ENCODE measurements around the gene ADCY5.
"Not testable (repeated sequence)": the region's sequence is repeated elsewhere in the genome, so short reads cannot be mapped to it uniquely, and the experiment has no call there.

ADCY5 gene

GRCh38 chr3:123448536-123449101, at the start of gene ADCY5:
Gene ADCY5 (minus strand): TSS chr3:123449090. CDS start chr3:123448545, 545 bp downstream.
- H3K27ac ChIP-seq: no peak within 1 kb of the TSS
- no peak for DNase-seq (ENCODE audit: low read depth, low spot score)

- no peak overlapping the region for H3K27ac ChIP-seq
- DNase-seq (ENCODE audit: low read depth, low spot score): no peak
Measured at GRCh38 chr3:123493912-123494311, 45.0 kb upstream of the ADCY5 start.

- DNase-seq (ENCODE audit: low read depth, low spot score): no peak
- no peak overlapping the region for H3K27ac ChIP-seq
Measured at GRCh38 chr3:123491966-123492587, 43.2 kb upstream of the ADCY5 start.

GRCh38 chr3:123489400-123490004, 40.6 kb upstream of the ADCY5 start:
- DNase-seq (ENCODE audit: low read depth, low spot score): no peak
- no peak overlapping the region for H3K27ac ChIP-seq

GRCh38 chr3:123488645-123489347, 39.9 kb upstream of the ADCY5 start:
- no peak for DNase-seq (ENCODE audit: low read depth, low spot score)
- no peak overlapping the region for H3K27ac ChIP-seq

- H3K27ac ChIP-seq; DNase-seq (ENCODE audit: low read depth, low spot score): not testable (repeated sequence)
Measured at GRCh38 chr3:123487063-123487462, 38.2 kb upstream of the ADCY5 start.

- H3K27ac ChIP-seq: no peak overlapping the region
- no peak for DNase-seq (ENCODE audit: low read depth, low spot score)
Measured at GRCh38 chr3:123486460-123486859, 37.6 kb upstream of the ADCY5 start.

- DNase-seq (ENCODE audit: low read depth, low spot score): no peak
- H3K27ac ChIP-seq: no peak overlapping the region
Measured at GRCh38 chr3:123485551-123485950, 36.7 kb upstream of the ADCY5 start.

- H3K27ac ChIP-seq: no peak overlapping the region
- no peak for DNase-seq (ENCODE audit: low read depth, low spot score)
Measured at GRCh38 chr3:123483146-123483545, 34.3 kb upstream of the ADCY5 start.

GRCh38 chr3:123481722-123482457, 33.0 kb upstream of the ADCY5 start:
- no peak for DNase-seq (ENCODE audit: low read depth, low spot score)

GRCh38 chr3:123481071-123481470, 32.2 kb upstream of the ADCY5 start:
- no peak overlapping the region for H3K27ac ChIP-seq
- DNase-seq (ENCODE audit: low read depth, low spot score): no peak

More at GRCh38 chr3:123481722-123482457, 33.0 kb upstream of the ADCY5 start:
- H3K27ac ChIP-seq: no peak overlapping the region

GRCh38 chr3:123480428-123480827, 31.5 kb upstream of the ADCY5 start:
- no peak for DNase-seq (ENCODE audit: low read depth, low spot score)
- no peak overlapping the region for H3K27ac ChIP-seq

- H3K27ac ChIP-seq: no peak overlapping the region
- no peak for DNase-seq (ENCODE audit: low read depth, low spot score)
Measured at GRCh38 chr3:123479891-123480290, 31.0 kb upstream of the ADCY5 start.

- H3K27ac ChIP-seq: no peak overlapping the region
- no peak for DNase-seq (ENCODE audit: low read depth, low spot score)
Measured at GRCh38 chr3:123478314-123478713, 29.4 kb upstream of the ADCY5 start.

- no peak for DNase-seq (ENCODE audit: low read depth, low spot score)
- no peak overlapping the region for H3K27ac ChIP-seq
Measured at GRCh38 chr3:123476967-123477750, 28.3 kb upstream of the ADCY5 start.

- no peak for DNase-seq (ENCODE audit: low read depth, low spot score)
- no peak overlapping the region for H3K27ac ChIP-seq
Measured at GRCh38 chr3:123475786-123476185, 26.9 kb upstream of the ADCY5 start.

- no peak overlapping the region for H3K27ac ChIP-seq
- no peak for DNase-seq (ENCODE audit: low read depth, low spot score)
Measured at GRCh38 chr3:123471106-123471505, 22.2 kb upstream of the ADCY5 start.

- no peak for DNase-seq (ENCODE audit: low read depth, low spot score)
- H3K27ac ChIP-seq: no peak overlapping the region
Measured at GRCh38 chr3:123469323-123469995, 20.6 kb upstream of the ADCY5 start.

- no peak for DNase-seq (ENCODE audit: low read depth, low spot score)
- no peak overlapping the region for H3K27ac ChIP-seq
Measured at GRCh38 chr3:123467046-123467445, 18.2 kb upstream of the ADCY5 start.
